Stimulated activated CD4-positive, alpha-beta T cell treated with anti-CD3 and anti-CD28 coated beads, Interleukin-1b, Interleukin-23, amount 100 ng/mL, for 1 hour (primary cell): Measurements from ENCODE around the gene LPAR2.
A peak's percentile ranks its signal among the peaks of the same experiment; 100 is the strongest.
"Not testable (repeated sequence)": the region's sequence is repeated elsewhere in the genome, so short reads cannot be mapped to it uniquely, and the experiment has no call there.

Source experiments
- DNase-seq, 2 donors: peaks; one replicate each; pipeline ENCODE4 v3.0.0-alpha.2; 2020; ENCODE audit warnings: low read depth in 2 of 2

LPAR2 gene

DNA sequence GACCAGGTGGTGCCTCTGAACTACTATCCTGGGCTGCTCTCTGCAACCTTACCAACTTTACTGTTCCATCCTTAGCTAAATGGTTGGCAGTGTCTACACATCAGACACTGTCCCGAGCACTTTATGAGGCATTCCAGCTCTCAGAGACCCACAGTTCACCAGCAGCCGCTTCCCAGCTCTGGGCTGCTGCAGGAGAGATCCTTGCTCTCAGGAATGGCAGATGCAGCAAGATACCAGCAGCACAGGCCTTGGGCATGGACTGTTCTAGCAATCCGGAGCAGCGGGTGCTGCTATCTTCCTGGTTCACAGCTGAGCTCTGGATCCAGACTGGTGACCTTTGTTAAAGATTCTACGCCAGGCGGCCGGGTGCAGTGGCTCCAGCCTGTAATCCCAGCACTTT is 3.3 kb upstream of the LPAR2 start:
- DNase-seq = no peak

DNA sequence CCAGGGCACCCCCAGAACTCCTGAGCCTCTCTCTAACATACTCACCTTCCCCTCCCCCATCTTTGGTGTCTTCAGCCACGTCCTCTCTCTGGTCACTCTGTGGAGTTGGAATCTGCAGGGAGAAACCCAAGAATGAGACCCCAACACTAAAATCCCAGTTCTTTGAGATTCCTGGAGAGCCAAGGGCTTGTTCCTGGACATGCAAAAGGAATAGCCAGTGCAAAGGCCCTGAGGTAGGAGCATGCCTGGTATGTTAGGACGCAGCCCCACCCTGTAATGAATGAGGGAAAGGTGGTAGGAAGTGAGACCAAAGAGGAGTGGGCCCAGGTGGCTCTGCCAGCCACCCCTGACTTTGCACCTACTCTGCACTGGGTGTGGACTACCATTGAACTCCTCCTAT is 2.4 kb upstream of the LPAR2 start:
- no peak for DNase-seq

DNA sequence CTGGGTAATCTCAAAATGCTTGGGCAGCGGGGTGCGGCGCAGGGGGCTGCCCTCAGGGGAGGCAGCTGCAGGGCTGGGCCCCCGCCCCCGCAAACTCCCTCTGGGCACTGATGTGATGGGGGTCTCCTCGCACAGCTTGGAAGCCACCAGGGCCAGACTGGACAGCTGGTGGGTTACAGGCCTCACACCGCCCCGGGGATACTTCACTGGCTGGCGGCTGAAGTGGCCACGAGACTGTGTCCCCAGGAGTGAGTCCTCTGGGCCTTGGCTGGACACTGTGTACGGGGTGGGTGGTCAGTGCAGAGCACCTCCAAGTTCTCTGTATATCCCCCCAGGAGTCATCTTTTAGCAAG is 2.0 kb upstream of the LPAR2 start:
- no peak for DNase-seq

DNA sequence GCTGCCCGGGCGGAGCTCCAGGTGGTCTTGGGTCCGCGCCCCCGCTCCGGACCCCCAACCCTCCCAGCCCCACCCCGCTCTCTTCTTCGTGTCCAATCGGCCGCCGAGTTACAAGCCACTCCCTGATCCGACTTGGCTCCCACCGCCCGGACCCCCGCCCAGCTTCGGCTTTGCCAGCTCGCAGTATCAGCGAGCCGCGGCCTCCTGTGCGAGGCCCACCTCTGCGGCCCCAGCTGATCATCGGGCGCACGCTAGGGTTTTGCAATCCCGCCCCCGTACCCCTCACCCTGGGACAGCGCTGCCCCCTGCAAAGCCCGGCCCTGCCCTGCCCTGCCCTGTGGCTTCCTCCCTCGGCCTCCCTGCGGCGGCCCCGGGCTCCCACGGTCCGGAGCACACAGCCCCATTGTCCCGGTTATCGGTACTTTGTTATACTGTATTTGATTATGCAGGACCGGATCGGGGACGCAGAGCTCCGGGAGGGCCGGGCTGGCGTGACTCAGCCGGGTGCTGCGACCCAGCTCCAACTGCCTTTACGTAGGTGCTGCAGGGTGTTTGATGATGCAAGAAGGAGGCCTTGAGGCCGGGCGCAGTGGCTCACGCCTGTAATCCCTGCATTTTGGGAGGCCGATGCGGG is 598 bp upstream of the LPAR2 start:
- no peak for DNase-seq

DNA sequence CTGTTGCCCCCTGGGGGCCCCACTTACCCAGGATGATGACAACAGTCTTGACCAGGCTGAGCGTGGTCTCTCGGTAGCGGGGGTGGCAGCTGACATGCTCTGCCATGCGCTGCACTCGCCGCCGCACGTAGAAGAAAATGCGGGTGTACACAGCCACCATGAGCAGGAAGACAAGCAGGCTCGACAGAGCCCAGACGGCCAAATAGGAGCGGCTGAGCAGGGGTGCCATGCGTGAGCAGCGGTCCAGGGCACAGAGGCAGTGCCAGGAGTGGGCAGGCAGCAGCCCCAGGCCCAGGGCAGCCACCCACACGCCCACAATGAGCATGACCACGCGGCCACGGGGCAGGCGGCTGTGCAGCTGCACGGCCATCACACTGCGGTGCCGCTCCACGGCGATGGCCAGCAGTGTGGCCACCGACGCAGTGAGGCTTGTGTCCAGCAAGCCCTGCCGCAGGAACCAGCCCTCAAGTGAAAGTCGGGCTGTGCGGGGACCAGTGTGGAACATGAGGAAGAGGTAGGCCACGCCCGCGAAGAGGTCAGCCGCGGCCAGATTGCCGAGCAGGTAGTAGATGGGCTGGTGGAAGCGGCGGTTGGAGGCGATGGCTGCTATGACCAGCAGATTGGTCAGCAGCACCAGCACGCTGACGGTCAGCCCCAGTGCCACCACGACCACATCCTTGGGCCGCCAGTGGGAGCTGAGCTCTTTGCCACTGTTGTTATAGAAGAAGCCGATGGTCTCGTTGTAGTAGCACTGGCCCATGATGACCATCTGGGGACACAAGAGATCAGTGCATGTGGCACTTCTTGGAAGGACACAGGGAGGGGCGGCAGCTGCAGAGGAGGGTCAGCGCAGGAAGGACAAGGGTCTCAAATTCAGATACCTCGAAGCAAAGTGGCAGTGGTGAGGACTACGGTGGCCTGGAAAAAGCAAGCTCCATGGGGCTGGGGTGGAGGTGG is 1.2 kb downstream of the LPAR2 start:
- DNase-seq = no peak

DNA sequence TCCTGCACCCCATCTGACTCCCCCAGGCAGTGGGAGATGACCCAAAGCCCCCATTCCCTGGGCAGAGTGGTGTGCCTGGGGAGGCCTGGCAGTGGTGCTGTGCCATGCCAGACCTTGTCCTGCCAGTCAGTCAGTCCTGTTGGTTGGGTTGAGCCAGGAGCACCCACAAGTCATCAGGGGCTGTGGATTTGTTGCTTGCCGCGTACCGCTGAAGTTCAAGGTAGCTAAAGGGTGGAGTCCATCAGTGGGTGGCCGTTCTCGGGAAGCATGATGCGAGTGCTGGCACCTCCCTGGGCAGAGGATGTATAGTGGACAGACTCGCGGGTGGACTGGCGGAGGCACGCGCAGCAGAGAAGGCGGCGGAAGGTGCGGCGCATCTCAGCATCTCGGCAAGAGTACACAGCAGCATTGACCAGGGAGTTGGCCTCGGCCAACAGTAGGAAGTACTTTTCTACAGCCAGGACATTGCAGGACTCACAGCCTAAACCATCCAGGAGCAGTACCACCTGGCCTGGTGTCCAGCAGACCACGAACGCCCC is 3.9 kb downstream of the LPAR2 start:
- DNase-seq = no peak

DNA sequence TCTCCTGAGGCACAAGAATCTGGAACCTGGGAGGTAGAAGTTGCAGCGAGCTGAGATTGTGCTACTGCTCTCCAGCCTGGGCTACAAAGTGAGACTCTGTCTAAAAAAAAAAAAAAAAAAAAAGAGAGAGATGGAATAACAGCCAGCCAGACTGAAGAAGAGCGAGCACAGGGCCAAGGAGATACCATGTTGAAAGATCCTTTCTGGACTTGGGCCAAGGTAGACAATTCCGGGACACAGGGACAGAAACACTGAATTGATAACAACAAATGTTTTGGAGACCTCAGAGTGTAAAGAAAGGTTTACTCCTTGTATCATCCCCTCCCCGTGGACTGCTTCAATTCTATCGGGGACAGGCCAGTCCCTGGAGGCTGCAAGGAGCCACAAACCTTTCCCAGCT is 4.6 kb downstream of the LPAR2 start:
- DNase-seq = no peak

DNA sequence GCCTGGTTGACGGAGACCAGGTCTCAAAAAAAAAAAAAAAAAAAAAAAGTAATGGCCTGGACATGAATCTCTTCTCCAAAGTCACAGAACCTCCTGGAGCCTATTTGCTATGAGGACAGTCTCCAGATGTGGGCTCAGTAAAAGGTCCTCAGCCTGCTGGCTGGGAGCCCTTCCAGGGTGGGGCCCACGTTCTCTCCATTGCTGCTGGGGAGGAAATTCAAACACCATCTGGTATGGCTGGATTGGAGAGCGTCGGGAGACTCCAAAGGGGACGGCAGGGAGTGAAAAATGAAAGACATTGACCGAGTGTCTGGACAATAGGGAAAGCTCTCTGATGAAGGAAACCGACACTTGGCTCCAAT is 8.2 kb downstream of the LPAR2 start:
- no peak for DNase-seq

DNA sequence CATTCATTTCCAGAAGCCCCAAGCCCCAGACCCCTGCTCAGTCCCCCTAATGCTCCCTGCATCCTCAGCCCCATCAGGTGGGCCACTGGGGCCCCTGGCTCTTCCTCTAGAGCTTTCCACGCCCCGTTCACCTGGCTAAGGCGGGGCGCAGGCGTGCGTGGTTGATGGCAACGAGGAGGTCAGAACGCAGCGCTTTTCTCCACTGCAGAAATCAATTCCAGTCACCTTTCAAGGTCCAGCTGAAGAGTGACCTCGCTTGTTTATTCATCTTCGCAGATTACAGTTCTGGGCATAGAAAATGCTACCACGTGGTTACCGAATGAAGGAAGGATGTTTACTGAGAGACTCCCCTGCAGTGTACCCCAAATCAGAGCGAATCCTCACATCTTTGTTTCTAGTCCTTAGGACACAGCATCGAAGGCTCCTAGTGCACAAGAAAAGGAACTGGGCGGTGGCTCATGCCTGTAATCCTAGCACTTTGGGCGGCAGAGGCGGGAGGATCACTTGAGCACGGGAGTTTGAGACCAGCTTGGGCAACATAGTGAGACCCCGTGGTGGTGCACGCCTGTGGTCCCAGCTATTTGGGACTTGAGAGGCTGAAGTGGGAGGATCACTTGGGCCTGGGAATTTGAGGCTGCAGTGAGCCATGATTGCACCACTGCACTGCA is 8.7 kb downstream of the LPAR2 start:
- DNase-seq = no peak

DNA sequence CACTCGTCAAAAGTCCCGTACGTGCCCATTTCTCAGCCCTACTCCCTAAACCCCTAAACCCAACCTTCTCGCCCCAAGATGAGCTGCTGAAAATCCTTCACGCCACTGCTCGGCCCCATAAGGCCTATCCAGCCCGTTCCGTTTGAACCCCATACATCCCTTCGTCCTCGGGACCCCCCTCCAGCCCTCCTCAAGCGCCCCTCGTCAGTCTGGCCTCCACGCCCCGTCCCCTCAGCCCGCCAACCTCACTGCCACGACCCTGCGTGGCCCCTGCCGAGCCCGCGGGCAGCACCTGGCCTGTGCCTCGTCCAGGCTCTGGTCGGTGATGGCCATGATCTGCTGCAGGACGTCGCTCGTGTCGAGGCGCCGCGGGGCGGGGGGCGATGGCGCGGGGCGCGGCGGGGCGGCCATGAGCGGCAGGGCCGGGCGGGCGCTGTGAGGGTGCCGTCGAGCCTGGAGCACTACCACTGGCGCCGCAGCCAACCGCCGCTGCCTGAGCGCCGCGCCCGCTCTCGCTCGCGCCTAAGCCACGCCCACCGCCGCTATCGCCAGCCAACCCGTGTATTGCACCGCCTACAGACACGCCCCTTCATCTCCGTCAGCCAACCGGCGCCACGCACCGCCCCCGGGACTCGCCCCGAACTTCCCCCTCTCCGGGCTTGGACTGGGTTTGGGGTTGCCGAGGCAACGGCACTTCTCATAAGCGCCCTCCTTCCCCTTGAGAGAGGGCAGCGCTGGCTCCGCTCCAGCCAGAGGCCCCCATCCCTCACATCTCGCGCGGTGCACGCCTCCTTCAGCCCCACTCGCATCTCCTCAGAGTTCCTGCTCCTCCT is 9.6 kb downstream of the LPAR2 start, which contains the start of gene PBX4:
Gene PBX4 (minus strand): TSS at position 469 of the 833 bp plus-strand sequence. CDS start 58 bp downstream, at position 411.
- DNase-seq = peak; percentile 97 to 98

DNA sequence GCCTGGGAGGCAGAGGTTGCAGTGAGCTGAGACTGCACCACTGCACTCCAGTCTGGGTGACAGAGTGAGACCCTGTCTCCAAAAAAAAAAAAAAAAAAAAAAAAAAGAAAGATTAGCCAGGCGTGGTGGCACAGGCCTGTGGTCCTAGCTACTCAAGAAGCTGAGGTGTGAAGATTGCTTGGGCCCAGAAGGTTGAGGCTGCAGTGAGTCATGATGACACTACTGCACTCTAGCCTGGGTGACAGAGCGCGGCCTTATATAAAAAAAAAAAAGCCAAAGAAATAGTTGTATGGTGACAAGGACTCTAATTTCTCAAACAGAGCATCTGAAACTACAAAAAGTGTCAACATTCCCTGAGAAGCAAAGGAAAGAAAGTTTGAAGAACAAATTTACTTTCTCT is 12.9 kb downstream of the LPAR2 start:
- no peak for DNase-seq

DNA sequence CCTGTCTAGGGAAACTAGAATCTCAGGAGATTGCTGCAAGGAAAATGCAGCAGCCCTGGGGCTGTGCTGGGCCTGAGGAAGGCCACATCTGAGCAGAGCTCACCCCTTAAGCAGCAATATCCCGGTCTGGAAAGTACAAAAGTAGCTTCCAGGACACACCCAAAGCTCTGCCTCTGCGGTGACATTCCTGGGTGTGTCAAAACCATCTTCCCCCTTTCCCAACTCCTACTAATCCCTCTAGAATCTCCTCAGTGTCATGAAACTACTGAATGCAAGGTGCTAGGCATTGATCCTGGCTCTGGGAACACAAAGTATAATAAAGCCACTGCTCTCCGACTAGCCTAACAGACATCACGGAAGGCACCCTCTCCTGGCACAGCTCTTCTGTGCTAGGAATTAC is 14.5 kb downstream of the LPAR2 start:
- no peak for DNase-seq

DNA sequence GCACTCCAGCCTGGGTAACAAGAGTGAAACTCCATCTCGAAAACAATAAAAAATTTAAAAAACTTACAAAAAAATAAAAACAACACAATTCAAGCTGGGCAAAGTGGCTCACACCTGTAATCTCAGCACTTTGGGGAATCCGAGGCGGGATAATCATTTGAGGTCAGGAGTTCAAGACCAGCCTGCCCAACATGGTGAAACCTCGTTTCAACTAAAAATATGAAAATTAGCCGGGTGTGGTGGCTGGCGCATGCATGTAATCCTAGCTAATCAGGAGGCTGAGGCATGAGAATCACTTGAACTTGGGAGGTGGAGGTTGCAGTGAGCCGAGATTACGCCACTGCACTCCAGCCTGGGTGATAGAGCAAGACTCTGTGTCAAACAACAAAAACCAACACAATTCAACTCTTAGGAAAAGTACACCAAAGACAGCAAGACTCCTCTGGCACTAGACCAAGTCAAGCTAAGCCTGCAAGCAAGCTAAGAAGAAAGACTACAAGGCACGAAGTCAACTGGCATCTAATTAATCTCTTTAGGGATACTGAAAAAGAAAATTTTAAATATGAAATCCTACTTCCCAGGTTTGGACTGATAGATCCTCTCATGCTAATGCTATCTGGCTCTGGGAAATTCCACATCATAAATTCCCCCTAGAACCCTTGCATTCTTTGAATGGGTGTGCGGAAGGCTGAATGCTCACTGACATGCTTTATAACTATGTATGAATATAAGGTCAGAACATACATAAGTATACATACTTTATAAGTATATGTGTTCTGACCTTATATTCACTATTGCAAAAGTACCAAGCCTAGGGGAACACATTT is 17.4 kb downstream of the LPAR2 start:
- DNase-seq = no peak

DNA sequence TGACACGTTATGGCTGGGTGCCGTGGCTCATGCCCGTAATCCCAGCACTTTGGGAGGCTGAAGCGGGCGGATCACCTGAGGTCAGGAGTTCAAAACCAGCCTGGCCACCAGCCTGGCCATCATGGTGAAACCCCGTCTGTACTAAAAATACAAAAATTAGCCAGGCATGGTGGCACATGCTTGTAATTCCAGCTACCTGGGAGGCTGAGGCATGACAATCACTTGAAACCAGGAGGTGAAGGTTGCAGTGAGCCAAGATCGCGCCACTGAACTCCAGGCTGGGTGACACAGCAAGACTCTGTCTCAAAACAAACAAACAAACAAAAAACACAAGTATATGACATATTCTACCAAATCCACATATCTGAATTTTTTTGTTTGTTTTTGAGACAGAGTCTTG is 21.3 kb downstream of the LPAR2 start:
- not testable (repeated sequence) for DNase-seq

DNA sequence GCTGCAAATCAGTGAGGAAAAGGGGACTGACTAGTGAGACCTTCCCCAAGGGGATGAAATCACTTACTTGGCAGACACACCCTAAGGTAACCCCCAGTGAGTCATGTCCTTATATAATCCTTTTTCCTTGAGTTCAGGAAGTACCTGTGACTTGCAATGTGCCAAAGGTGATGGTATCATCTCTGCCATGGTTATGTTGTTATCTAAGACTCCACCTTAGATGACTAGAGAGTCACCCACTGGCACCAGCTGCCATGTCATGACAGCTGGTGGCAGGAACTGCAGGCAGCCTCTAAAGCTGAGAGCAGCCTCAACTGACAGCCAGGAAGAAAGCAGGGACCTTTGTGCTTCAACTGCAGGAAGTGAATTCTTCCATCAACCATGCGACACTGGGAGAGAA is 22.0 kb downstream of the LPAR2 start:
- DNase-seq = no peak

DNA sequence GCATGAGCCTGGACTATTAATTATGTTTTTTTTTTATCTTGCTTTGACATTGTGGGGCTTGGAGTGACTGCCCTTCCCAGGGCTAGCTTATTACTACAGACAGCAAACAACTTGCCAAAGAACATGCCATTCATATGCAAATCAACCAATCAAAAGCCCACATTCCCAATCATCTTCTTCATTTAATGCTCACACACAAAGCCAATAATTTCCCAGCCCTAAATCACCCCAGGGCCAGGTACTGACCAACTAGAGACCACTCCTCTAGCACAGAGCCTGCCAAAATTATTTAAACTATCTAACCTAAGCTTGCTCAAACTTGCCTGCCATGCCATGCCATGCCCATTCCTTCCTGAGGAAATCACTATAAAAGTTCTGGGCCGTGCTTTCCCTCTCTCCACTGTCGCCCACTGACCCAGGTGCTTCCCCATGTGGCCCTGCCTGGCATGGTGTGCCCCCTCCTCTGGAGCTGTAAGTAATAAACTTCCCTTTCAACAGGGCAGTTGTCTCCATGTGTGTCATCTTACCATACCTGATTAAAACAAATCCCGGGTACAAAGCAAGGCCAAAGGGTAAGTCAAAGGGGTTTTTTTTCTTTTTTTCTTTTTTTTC is 25.2 kb downstream of the LPAR2 start:
- DNase-seq = no peak

DNA sequence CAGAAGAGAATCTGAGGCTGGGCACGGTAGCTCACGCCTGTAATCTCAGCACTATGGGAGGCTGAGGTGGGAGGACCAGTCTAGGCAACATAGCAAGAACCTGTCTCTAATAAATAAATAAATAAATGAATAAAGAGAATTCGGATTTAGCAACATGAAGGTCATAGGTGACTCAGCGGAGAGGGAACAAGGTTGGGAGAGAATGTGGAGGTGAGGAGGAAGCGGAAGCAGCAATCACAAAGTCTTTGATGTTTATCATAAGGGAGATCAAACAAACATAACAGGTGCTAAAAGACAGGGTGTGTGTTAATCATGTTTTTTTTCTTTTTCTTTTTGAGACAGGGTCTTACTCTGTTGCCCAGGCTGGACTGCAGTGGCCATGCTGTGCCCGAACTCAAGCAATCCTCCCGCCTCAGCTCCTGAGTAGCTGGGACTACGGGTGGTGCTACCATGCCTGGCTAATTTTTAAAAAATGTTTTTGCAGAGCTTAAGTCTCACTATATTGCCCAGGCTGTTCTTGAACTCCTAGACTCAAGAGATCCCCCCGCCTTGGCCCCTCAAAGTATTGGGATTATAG is 25.8 kb downstream of the LPAR2 start:
- DNase-seq = no peak

DNA sequence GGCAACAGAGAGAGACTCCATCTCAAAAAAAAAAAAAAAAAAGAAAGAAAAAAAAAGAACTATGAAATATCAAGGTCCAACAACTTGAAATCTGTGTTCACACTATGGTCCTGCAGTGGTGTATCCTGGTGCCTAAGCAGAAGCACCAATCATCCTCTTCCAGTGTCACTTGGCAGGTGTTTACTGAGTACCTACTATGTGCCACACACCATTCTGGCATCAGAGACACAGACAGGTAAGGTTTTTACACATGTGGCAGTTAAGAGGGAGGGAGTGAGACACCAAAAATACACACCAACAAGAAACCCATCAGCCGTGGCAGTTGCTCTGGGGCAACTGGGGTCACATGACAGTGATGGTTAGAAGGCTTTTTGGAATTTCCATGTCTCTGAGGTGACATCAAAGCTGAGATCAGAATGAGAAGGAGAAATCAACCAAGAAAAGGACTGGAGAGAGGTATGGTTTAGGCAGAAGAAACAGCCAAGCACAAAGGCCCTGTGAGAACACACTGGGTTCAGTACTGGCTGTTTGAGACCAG is 27.2 kb downstream of the LPAR2 start:
- DNase-seq = no peak

DNA sequence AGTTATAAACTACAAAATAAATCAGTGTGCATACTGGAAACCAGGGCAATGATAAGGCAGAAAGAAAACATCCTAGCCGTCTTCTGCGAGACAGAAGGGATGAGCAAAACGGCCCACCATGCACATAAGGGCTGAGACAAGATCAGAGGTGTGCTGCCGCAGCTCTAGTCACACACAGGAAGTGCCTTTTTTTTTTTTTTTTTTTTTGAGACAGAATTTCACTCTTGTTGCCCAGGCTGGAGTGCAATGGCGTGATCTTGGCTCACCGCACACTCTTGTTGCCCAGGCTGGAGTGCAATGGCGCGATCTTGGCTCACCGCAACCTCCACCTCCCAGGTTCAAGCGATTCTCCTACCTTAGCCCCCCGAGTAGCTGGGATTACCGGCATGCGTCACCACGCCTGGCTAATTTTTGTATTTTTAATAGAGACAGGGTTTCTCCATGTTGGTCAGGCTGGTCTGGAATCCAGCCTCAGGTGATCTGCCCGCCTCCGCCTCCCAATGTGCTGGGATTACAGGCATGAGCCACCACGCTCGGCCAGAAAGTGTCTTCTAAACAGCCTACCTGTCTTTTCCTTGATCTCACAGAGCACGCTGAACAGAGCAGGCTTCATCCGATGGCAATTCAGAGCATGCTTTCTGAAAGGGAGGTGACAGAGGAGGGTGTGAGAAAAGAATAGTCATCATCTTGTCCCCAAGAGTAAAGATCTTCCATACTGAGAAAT is 29.1 kb downstream of the LPAR2 start:
- not testable (repeated sequence) for DNase-seq
